ENCODE results near the gene PMS1.

DNA sequence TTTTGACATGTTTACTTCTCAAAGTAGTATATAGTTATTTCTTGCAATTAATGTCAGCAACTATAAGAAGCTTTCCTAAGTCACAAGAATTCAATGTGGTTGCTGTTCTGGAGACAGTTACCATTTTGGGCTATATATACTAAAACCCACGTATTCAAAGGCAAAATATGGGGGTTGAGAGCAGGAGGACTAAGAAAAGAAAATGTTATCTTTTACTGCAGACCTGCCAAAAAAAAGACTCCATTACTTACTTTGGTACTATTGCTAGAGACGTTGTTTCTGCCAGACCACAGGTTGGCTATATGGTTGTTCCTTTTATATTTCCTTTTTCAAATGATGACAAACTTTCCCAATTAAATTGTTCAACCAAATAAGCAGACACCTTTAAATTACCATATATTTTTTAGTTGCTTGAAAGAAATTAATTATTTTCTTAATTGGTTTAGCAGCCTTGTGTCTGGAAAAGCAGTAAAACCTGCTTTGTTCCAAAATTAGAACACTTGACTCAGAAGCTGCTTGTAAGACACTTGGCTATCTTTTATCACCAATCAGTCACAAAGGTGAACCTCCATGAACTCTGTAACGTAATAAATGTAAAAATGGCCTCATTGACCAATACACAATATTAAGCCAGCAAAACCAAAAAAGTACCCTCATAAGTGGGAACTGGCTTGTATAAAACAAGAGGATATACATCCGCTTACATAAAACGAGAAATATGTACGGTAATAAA is 13.5 kb upstream of the PMS1 start:
- TF ChIP-seq EZH2 (IDR thresholded peaks at IDR 0.05; ENCODE audit: low read depth, unreplicated experiment) (no peak), JUNB (IDR thresholded peaks at IDR 0.05; ENCODE audit: unreplicated experiment) (no peak), POLR2AphosphoS5 (IDR thresholded peaks at IDR 0.05; ENCODE audit: low read depth) (no peak), CREB1 (CRISPR knock-in tag; IDR thresholded peaks at IDR 0.05; ENCODE audit: low read depth) (no peak), EZH2phosphoT487 (IDR thresholded peaks at IDR 0.05; ENCODE audit: unreplicated experiment) (no peak), STAT1 (IDR thresholded peaks at IDR 0.05; ENCODE audit: unreplicated experiment) (no peak)
- TF ChIP-seq, protein P1, sequence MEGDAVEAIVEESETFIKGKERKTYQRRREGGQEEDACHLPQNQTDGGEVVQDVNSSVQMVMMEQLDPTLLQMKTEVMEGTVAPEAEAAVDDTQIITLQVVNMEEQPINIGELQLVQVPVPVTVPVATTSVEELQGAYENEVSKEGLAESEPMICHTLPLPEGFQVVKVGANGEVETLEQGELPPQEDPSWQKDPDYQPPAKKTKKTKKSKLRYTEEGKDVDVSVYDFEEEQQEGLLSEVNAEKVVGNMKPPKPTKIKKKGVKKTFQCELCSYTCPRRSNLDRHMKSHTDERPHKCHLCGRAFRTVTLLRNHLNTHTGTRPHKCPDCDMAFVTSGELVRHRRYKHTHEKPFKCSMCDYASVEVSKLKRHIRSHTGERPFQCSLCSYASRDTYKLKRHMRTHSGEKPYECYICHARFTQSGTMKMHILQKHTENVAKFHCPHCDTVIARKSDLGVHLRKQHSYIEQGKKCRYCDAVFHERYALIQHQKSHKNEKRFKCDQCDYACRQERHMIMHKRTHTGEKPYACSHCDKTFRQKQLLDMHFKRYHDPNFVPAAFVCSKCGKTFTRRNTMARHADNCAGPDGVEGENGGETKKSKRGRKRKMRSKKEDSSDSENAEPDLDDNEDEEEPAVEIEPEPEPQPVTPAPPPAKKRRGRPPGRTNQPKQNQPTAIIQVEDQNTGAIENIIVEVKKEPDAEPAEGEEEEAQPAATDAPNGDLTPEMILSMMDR (conservative IDR thresholded peaks at IDR 0.05; ENCODE audit: low read depth in 2 of 2): no peak
- TF ChIP-seq, protein P2, sequence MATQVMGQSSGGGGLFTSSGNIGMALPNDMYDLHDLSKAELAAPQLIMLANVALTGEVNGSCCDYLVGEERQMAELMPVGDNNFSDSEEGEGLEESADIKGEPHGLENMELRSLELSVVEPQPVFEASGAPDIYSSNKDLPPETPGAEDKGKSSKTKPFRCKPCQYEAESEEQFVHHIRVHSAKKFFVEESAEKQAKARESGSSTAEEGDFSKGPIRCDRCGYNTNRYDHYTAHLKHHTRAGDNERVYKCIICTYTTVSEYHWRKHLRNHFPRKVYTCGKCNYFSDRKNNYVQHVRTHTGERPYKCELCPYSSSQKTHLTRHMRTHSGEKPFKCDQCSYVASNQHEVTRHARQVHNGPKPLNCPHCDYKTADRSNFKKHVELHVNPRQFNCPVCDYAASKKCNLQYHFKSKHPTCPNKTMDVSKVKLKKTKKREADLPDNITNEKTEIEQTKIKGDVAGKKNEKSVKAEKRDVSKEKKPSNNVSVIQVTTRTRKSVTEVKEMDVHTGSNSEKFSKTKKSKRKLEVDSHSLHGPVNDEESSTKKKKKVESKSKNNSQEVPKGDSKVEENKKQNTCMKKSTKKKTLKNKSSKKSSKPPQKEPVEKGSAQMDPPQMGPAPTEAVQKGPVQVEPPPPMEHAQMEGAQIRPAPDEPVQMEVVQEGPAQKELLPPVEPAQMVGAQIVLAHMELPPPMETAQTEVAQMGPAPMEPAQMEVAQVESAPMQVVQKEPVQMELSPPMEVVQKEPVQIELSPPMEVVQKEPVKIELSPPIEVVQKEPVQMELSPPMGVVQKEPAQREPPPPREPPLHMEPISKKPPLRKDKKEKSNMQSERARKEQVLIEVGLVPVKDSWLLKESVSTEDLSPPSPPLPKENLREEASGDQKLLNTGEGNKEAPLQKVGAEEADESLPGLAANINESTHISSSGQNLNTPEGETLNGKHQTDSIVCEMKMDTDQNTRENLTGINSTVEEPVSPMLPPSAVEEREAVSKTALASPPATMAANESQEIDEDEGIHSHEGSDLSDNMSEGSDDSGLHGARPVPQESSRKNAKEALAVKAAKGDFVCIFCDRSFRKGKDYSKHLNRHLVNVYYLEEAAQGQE (IDR thresholded peaks at IDR 0.05; ENCODE audit: unreplicated experiment): no peak
